Upper lobe of right lung (tissue), 1 donor: ENCODE results near the gene GUCA2B. TPM values are rescaled to one million over a fixed set of nuclear protein-coding genes. Genes with fewer than 3 reads are reported as not detected.

Source experiments
- ATAC-seq: fragments of 200-7000 bp; cut with Tn5 transposase; one replicate; pipeline ENCODE4 v1.9.1; 2020; ENCODE audit warnings: mild to moderate bottlenecking, moderate library complexity
- DNase-seq: peaks from one replicate; pipeline ENCODE4 v3.0.0-alpha.2; 2020
- H3K27ac ChIP-seq: fragments of 200-600 bp; one replicate; pipeline ENCODE4 v1.8.0; 2022
- H3K27me3 ChIP-seq: fragments of 200-600 bp; one replicate; pipeline ENCODE4 v1.8.0; 2022; ENCODE audit warnings: mild to moderate bottlenecking
- H3K36me3 ChIP-seq: fragments of 200-600 bp; one replicate; pipeline ENCODE4 v1.8.0; 2022
- H3K4me1 ChIP-seq: fragments of 200-600 bp; one replicate; pipeline ENCODE4 v1.8.0; 2022
- H3K4me3 ChIP-seq: fragments of 200-600 bp; one replicate; pipeline ENCODE4 v1.8.0; 2022; ENCODE audit warnings: mild to moderate bottlenecking
- H3K9me3 ChIP-seq: fragments of 200-600 bp; one replicate; pipeline ENCODE4 v1.8.0; 2022
- intact Hi-C: fragments of 100-400 bp; cut with DNase I; formaldehyde crosslinking; loops from one replicate; pipeline ENCODE4 v1.11.0; 2022
- total RNA-seq: library from RNA; stranded (reverse); fragmentation: NEBNext Ultra II Directional; extraction: Animal tissue kit (Norgen Biotek cat#: 25700); gene quantifications from one replicate; pipeline ENCODE4 v1.2.1, GENCODE V29; 2021
- TF ChIP-seq, protein P1 (sequence below): fragments of 200-600 bp; IDR thresholded peaks from one replicate; pipeline ENCODE4 v1.8.0; 2022; ENCODE audit warnings: antibody characterized with exemption
- donor health status: DM: no; HTN: yes; CAD: no; lungs with severe emphysema.

The GUCA2B gene
- total RNA-seq, 1 donor from 2014 or later: not detected

- Histone ChIP-seq H3K9me3 (no peaks in the 10 kb centered on the region), H3K4me1 (peaks cover 11% of the 10 kb centered on the region), H3K36me3 (peaks cover 34% of the 10 kb centered on the region), H3K27me3 (no peaks in the 10 kb centered on the region), H3K4me3 (no peak overlapping the region), H3K27ac (no peak overlapping the region)
- intact Hi-C loops: no loop called here
- DNase-seq: no peak
- ATAC-seq: no peak
- TF ChIP-seq, protein P1, sequence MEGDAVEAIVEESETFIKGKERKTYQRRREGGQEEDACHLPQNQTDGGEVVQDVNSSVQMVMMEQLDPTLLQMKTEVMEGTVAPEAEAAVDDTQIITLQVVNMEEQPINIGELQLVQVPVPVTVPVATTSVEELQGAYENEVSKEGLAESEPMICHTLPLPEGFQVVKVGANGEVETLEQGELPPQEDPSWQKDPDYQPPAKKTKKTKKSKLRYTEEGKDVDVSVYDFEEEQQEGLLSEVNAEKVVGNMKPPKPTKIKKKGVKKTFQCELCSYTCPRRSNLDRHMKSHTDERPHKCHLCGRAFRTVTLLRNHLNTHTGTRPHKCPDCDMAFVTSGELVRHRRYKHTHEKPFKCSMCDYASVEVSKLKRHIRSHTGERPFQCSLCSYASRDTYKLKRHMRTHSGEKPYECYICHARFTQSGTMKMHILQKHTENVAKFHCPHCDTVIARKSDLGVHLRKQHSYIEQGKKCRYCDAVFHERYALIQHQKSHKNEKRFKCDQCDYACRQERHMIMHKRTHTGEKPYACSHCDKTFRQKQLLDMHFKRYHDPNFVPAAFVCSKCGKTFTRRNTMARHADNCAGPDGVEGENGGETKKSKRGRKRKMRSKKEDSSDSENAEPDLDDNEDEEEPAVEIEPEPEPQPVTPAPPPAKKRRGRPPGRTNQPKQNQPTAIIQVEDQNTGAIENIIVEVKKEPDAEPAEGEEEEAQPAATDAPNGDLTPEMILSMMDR: no peak
Measured at GRCh38 chr1:42184616-42185015, 31.4 kb downstream of the GUCA2B start.

GRCh38 chr1:42186152-42186551, 32.9 kb downstream of the GUCA2B start:
- Histone ChIP-seq H3K9me3 (no peaks in the 10 kb centered on the region), H3K27me3 (no peaks in the 10 kb centered on the region), H3K36me3 (peaks cover 48% of the 10 kb centered on the region), H3K4me1 (peaks cover 4% of the 10 kb centered on the region), H3K4me3 (no peak overlapping the region), H3K27ac (no peak overlapping the region)
- ATAC-seq: no peak
- intact Hi-C loops: no loop called here
- TF ChIP-seq, protein P1: no peak
- no peak for DNase-seq

GRCh38 chr1:42189931-42190853, 37.0 kb downstream of the GUCA2B start:
- H3K4me1 ChIP-seq: peaks cover 4% of the 10 kb centered on the region
- DNase-seq (no peak), ATAC-seq (no peak)
- no peak overlapping the region for H3K4me3 ChIP-seq
- TF ChIP-seq, protein P1: no peak
- H3K9me3 ChIP-seq: no peaks in the 10 kb centered on the region
- no peak overlapping the region for H3K27ac ChIP-seq
- peaks cover 50% of the 10 kb centered on the region for H3K36me3 ChIP-seq
- no peaks in the 10 kb centered on the region for H3K27me3 ChIP-seq
- intact Hi-C loops: no loop called here

- H3K27me3 ChIP-seq: no peaks in the 10 kb centered on the region
- intact Hi-C loops: no loop called here
- H3K36me3 ChIP-seq: peaks cover 58% of the 10 kb centered on the region
- no peak for DNase-seq
- no peak for ATAC-seq
- H3K4me1 ChIP-seq: no peaks in the 10 kb centered on the region
- no peak overlapping the region for H3K4me3 ChIP-seq
- TF ChIP-seq, protein P1: no peak
- H3K27ac ChIP-seq: no peak overlapping the region
- H3K9me3 ChIP-seq: no peaks in the 10 kb centered on the region
Measured at GRCh38 chr1:42191319-42191718, 38.1 kb downstream of the GUCA2B start.

DNA sequence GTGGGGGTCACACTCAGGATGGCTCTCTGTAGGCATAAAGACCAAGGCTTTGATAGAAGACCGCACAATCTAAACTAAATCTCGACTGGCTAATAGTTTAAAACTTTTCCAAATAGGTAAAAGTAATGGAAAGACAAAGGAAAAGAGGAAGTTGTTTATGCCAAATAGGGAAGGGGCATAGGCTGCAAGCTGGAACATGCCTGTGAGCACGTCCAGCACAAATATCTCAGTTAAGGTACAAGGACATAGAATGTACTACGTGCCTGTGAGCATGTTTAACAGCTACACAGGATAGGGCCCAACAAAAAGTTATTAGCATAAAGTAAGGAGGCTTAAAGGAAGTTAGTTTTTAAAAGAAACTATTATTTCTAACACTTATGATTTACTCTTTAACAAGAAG, 38.9 kb downstream of the GUCA2B start:
- Histone ChIP-seq H3K36me3 (peaks cover 54% of the 10 kb centered on the region), H3K9me3 (no peaks in the 10 kb centered on the region), H3K27ac (no peak overlapping the region), H3K27me3 (no peaks in the 10 kb centered on the region), H3K4me1 (no peaks in the 10 kb centered on the region), H3K4me3 (no peak overlapping the region)
- ATAC-seq (no peak), DNase-seq (no peak)
- TF ChIP-seq, protein P1: no peak
- intact Hi-C loops: no loop called here
